GM19240 (cell line): ENCODE data around the gene INF2.

Experiments used
- DNase-seq: peaks from one replicate; pipeline ENCODE4 v3.0.0; 2011; ENCODE audit warnings: low spot score; ENCODE audit not compliant: insufficient read length

INF2 gene

GRCh38 chr14:104689881-104690711 lies 678 bp downstream of the INF2 start:
- no peak for DNase-seq

GRCh38 chr14:104690861-104691455 lies 1.5 kb downstream of the INF2 start:
- DNase-seq = no peak

- no peak for DNase-seq
These were observed 2.3 kb downstream of the INF2 start for GRCh38 chr14:104691546-104692260.

GRCh38 chr14:104692261-104692938 lies 3.0 kb downstream of the INF2 start:
- no peak for DNase-seq

- no peak for DNase-seq
These were observed 3.5 kb downstream of the INF2 start for GRCh38 chr14:104692939-104693315.

- DNase-seq = no peak
These were observed 4.3 kb downstream of the INF2 start for GRCh38 chr14:104693482-104694431.

- DNase-seq = no peak
These were observed 5.1 kb downstream of the INF2 start for GRCh38 chr14:104694475-104694950.

GRCh38 chr14:104694991-104695659 lies 5.7 kb downstream of the INF2 start:
- DNase-seq = no peak

- DNase-seq = no peak
These were observed 6.2 kb downstream of the INF2 start for GRCh38 chr14:104695660-104696000.

GRCh38 chr14:104696671-104697316 lies 7.4 kb downstream of the INF2 start:
- DNase-seq = no peak

GRCh38 chr14:104697317-104697703 lies 7.9 kb downstream of the INF2 start:
- DNase-seq = no peak

GRCh38 chr14:104697892-104698583 lies 8.6 kb downstream of the INF2 start:
- no peak for DNase-seq

GRCh38 chr14:104698688-104699425 lies 9.4 kb downstream of the INF2 start:
- no peak for DNase-seq

- DNase-seq = no peak
These were observed 10.0 kb downstream of the INF2 start for GRCh38 chr14:104699426-104699748.

GRCh38 chr14:104700225-104700651 lies 10.8 kb downstream of the INF2 start:
- DNase-seq = no peak

- no peak for DNase-seq
These were observed 11.4 kb downstream of the INF2 start for GRCh38 chr14:104700747-104701217.

GRCh38 chr14:104701383-104702076 lies 12.1 kb downstream of the INF2 start:
- DNase-seq = no peak

GRCh38 chr14:104702106-104702505 lies 12.7 kb downstream of the INF2 start:
- DNase-seq = no peak
